ENCODE data around the gene TMEM125. TPM values are rescaled to one million over a fixed set of nuclear protein-coding genes. Genes with fewer than 3 reads are reported as not detected.

The TMEM125 gene
- total RNA-seq, 1 donor from 2014 or later, result 188 TPM

GRCh38 chr1:43312663-43313515, 43.1 kb downstream of the TMEM125 start:
- Histone ChIP-seq H3K27ac (no peak overlapping the region), H3K36me3 (no peaks in the 10 kb centered on the region), H3K27me3 (no peaks in the 10 kb centered on the region), H3K4me1 (peaks cover 4% of the 10 kb centered on the region), H3K4me3 (no peak overlapping the region), H3K9me3 (no peaks in the 10 kb centered on the region)
- no peak for TF ChIP-seq CTCF (IDR thresholded peaks at IDR 0.05)
- intact Hi-C loops (cut with DNase I), result no loop called here
- ATAC-seq (peak; percentile 32), DNase-seq (peak; percentile 64)

GRCh38 chr1:43313771-43314170, 44.0 kb downstream of the TMEM125 start:
- intact Hi-C loops (cut with DNase I), result no loop called here
- TF ChIP-seq CTCF (IDR thresholded peaks at IDR 0.05), result no peak
- no peak overlapping the region for H3K4me3 ChIP-seq
- H3K9me3 ChIP-seq, result no peaks in the 10 kb centered on the region
- H3K4me1 ChIP-seq, result peaks cover 4% of the 10 kb centered on the region
- ATAC-seq, result no peak
- H3K27ac ChIP-seq, result no peak overlapping the region
- H3K27me3 ChIP-seq, result no peaks in the 10 kb centered on the region
- no peak for DNase-seq
- H3K36me3 ChIP-seq, result no peaks in the 10 kb centered on the region

GRCh38 chr1:43314233-43314632, 44.5 kb downstream of the TMEM125 start:
- Histone ChIP-seq H3K9me3 (no peaks in the 10 kb centered on the region), H3K4me3 (no peak overlapping the region), H3K27ac (no peak overlapping the region), H3K4me1 (peaks cover 4% of the 10 kb centered on the region), H3K36me3 (no peaks in the 10 kb centered on the region), H3K27me3 (no peaks in the 10 kb centered on the region)
- intact Hi-C loops (cut with DNase I), result no loop called here
- no peak for TF ChIP-seq CTCF (IDR thresholded peaks at IDR 0.05)
- ATAC-seq (no peak), DNase-seq (no peak)

- DNase-seq, result no peak
- H3K36me3 ChIP-seq, result no peaks in the 10 kb centered on the region
These were observed 45.7 kb downstream of the TMEM125 start for GRCh38 chr1:43315481-43315880.

GRCh38 chr1:43315963-43316737, 46.4 kb downstream of the TMEM125 start:
- Histone ChIP-seq H3K4me3 (no peak overlapping the region), H3K36me3 (no peaks in the 10 kb centered on the region), H3K27me3 (no peaks in the 10 kb centered on the region), H3K27ac (no peak overlapping the region), H3K4me1 (peaks cover 4% of the 10 kb centered on the region), H3K9me3 (no peaks in the 10 kb centered on the region)
- DNase-seq (peak; percentile 36), ATAC-seq (no peak)
- no peak for TF ChIP-seq CTCF (IDR thresholded peaks at IDR 0.05)
- intact Hi-C loops (cut with DNase I), result no loop called here

More at GRCh38 chr1:43315481-43315880, 45.7 kb downstream of the TMEM125 start:
- no peak overlapping the region for H3K4me3 ChIP-seq
- intact Hi-C loops (cut with DNase I), result no loop called here
- ATAC-seq, result no peak
- no peak for TF ChIP-seq CTCF (IDR thresholded peaks at IDR 0.05)
- H3K9me3 ChIP-seq, result no peaks in the 10 kb centered on the region
- no peak overlapping the region for H3K27ac ChIP-seq
- no peaks in the 10 kb centered on the region for H3K27me3 ChIP-seq
- H3K4me1 ChIP-seq, result peaks cover 4% of the 10 kb centered on the region

Data from upper lobe of right lung (tissue), 1 donor.